Endometrial microvascular endothelial cells (primary cell): ENCODE data around the gene NOC4L. TPM values are rescaled to one million over a fixed set of nuclear protein-coding genes. Genes with fewer than 3 reads are reported as not detected.
"Not testable (repeated sequence)": the region's sequence is repeated elsewhere in the genome, so short reads cannot be mapped to it uniquely, and the experiment has no call there.

Source experiments
- in situ Hi-C: cut with HindIII; loops from 2 replicates; pipeline ENCODE4 v1.10.0; 2017; ENCODE audit warnings: low sequenced_read_pairs, low pct_unique_long_range_greater_than_20kb; ENCODE audit errors: inconsistent ontology term
- total RNA-seq: library from RNA; depleted of rRNA; stranded (reverse); fragments of >200 nt; gene quantifications from one replicate; pipeline ENCODE4 v1.2.3, GENCODE V29; 2015; ENCODE audit errors: inconsistent ontology term

Gene NOC4L
- total RNA-seq: 31.8 TPM

GRCh38 chr12:132144115-132144809, at the start of gene NOC4L, which contains the start of gene DDX51:
Gene NOC4L (plus strand): TSS chr12:132144457. CDS start chr12:132144489, 32 bp downstream.
Gene DDX51 (minus strand): TSS chr12:132144319. CDS start chr12:132144296, 23 bp downstream.
- in situ Hi-C loops: no loop called here

GRCh38 chr12:132095520-132096409, 48.5 kb upstream of the NOC4L start:
- in situ Hi-C loops: no loop called here

GRCh38 chr12:132099739-132100138, 44.5 kb upstream of the NOC4L start:
- in situ Hi-C loops: no loop called here

GRCh38 chr12:132100306-132101065, 43.8 kb upstream of the NOC4L start:
- in situ Hi-C loops: no loop called here

- in situ Hi-C loops: no loop called here
Observed at GRCh38 chr12:132102297-132102696, 42.0 kb upstream of the NOC4L start.

- in situ Hi-C loops: not testable (repeated sequence)
Observed at GRCh38 chr12:132103072-132103471, 41.2 kb upstream of the NOC4L start.

- in situ Hi-C loops: no loop called here
Observed at GRCh38 chr12:132103542-132104308, 40.5 kb upstream of the NOC4L start.

- in situ Hi-C loops: no loop called here
Observed at GRCh38 chr12:132105467-132105866, 38.8 kb upstream of the NOC4L start.

GRCh38 chr12:132106921-132107320, 37.3 kb upstream of the NOC4L start:
- in situ Hi-C loops: no loop called here

GRCh38 chr12:132108211-132108832, 35.9 kb upstream of the NOC4L start:
- in situ Hi-C loops: no loop called here

- in situ Hi-C loops: no loop called here
Observed at GRCh38 chr12:132109741-132110140, 34.5 kb upstream of the NOC4L start.

GRCh38 chr12:132110677-132111076, 33.6 kb upstream of the NOC4L start:
- in situ Hi-C loops: no loop called here

GRCh38 chr12:132111654-132112304, 32.5 kb upstream of the NOC4L start:
- in situ Hi-C loops: no loop called here

GRCh38 chr12:132114667-132115066, 29.6 kb upstream of the NOC4L start:
- in situ Hi-C loops: no loop called here

GRCh38 chr12:132115500-132115899, 28.8 kb upstream of the NOC4L start:
- in situ Hi-C loops: no loop called here

GRCh38 chr12:132116709-132117557, 27.3 kb upstream of the NOC4L start:
- in situ Hi-C loops: no loop called here

GRCh38 chr12:132117558-132117875, 26.7 kb upstream of the NOC4L start:
- in situ Hi-C loops: no loop called here
